GM15510 (cell line): ENCODE results near the gene LSAMP.

Experiments used
- POLR2A ChIP-seq: IDR thresholded peaks from 3 replicates; pipeline ENCODE4 v1.6.1; 2011; ENCODE audit warnings: borderline replicate concordance; ENCODE audit not compliant: insufficient read length; ENCODE audit errors: extremely low read depth

The LSAMP gene

DNA sequence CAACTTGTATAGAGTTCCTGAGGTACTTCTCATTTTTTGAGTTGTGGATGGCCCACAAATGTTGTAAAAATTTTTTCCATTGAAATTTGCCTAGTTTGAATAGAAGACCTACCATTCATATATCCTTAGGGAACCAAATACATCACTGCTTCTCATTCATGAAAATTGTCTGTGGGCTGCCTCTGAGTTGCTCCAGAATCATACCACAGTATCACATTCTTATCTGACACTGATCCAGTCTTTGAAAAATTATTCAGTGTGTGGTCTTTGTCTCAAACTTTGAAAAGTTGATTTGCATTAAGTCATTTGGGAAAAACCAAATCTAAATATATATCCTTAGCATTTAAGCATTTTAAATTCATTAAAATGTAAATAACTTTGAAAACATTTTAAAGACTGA lies 321.1 kb downstream of the LSAMP start:
- TF ChIP-seq POLR2A, result no peak

DNA sequence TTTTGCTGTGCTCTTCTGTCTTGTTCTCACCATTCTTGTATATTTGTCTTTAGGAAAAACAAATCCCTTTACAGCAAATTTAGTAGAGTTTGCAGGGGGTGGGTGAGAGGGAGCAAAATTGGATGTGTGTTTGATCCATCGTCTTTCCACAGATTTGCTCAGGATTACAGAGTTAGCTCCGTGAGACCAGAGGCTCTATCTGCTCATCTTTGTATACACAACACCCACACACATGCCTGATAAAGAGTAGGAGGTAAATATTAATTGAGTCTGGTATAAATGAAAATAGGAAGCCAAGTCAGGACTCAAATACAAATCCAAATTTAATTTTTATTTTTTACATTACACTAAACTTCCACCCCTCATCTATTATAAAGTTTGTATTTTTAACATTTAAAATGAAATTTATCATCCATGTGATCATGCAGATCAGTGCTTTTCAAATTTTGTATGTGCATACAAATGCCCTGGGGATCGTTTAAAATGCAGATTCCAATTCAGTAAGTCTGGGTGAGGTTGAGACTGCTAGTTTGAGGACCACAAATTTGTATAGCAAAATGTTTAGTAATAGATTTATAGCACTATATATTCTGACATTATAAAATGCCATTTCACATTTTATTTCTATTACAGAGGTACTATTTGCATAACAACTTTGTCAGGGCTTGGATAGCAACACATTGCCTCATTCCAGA lies 326.7 kb downstream of the LSAMP start:
- no peak for TF ChIP-seq POLR2A

GRCh38 chr3:116114586-116114985 lies 330.7 kb downstream of the LSAMP start:
- TF ChIP-seq POLR2A, result no peak

- TF ChIP-seq POLR2A, result no peak
Observed at GRCh38 chr3:116112696-116113095, 332.6 kb downstream of the LSAMP start.

DNA sequence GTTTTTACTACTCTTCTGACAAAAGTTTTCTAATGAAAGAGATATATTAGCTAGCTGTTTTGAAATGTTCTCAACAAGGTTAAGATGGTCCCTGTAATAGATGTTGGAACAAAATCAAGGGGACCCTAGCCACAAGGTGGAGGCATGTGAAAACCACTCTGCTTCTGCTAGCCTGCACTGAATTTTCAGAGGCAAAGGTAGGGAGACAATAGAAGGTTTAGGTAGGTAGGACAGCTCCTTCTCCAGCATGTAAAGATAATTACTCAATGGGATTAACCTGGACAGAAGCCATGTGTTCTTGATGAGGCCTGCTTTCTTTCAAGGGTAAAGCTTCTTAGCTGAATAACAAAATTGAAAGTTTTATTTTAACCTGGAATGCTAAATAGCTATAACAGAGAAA lies 333.5 kb downstream of the LSAMP start:
- TF ChIP-seq POLR2A, result no peak

DNA sequence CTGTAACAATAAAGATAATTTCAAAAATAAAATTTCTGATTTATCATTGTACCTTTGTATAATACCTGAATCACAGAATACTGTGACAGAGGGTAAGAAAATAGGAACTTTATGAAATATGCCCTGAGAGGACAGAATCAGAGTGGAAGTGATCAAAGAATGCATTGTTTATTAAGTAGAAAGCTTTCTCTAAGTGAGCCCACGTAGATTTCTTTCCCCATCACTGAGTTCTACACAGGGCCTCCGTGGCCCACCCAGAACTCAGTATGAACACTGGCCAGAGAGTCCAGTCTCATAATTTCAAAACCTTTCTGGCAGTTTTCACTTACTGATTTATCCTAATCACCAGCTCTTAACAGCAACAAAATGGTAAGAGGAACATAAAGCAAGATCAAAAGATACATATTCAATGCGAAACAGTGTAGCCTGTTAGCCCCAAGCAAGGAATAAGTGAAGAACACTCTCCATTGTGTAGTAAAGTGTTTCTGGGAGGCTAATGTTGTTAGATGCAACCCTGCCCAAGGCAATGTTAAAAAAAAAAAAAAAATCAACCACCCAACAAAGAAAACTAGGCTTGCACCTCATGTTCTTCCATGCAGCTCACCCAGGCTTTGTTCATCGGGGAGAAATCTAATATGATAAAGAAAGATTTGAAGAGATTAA lies 341.3 kb downstream of the LSAMP start:
- no peak for TF ChIP-seq POLR2A

DNA sequence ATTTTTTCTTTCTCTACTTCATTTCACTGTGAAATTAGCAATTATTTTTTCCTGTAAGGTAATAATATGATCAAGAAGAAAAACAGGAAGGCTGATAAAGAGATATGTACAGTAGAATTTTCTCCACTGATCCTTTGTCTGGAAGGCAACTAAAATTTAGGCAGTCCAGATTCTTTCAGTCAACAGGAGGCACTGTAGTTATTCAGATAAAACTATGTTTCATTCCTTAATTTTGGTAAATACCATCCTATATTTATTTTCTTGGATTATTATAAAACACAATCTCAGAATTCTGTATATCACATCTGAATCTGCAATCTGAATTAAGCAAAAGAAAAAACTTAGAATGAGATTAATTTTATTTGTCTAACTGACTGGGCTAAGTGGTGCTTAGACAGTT lies 343.2 kb downstream of the LSAMP start:
- no peak for TF ChIP-seq POLR2A

GRCh38 chr3:116097226-116097625 lies 348.1 kb downstream of the LSAMP start:
- no peak for TF ChIP-seq POLR2A

- TF ChIP-seq POLR2A, result no peak
Observed at GRCh38 chr3:116096631-116097030, 348.7 kb downstream of the LSAMP start.

GRCh38 chr3:116093374-116093773 lies 351.9 kb downstream of the LSAMP start:
- no peak for TF ChIP-seq POLR2A

DNA sequence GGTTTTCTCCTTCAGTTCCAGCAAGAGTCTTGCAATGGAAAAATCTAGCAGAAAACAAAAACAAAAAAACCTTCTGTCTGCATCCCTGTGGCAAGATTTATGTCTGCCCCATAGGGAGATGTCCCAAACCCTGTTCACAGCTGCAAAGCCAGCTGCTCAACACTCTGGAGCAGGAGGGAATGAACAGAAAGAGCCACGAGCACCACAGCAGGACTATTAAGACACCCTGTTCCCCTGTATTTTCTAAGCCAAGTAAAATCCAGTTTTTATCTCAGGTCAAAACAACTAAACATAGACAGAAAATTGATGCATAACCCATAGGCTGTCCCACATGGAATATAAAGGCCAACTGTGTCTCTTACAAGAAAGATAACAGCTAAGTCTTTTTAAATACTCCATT lies 357.9 kb downstream of the LSAMP start:
- no peak for TF ChIP-seq POLR2A

GRCh38 chr3:116084999-116085791 lies 360.1 kb downstream of the LSAMP start:
- no peak for TF ChIP-seq POLR2A

DNA sequence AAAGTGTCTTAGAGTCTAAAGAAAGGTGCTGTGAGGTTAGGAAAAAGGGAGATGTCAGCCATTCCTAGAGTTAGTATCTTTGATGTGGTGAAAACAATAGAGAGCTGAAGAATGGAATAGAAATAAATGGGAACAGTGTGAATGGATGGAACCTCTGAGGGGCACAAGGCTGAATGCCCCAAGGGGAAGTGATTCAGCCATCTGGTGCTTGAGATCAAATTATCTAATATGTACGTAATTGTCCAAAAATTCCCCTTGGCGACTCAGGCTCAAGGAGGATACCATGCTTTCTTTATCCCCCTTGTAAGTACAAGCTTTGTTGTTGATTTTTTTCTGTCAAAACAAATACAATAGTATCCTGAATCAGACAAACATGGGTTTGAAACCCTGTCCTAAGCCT lies 361.6 kb downstream of the LSAMP start:
- TF ChIP-seq POLR2A, result no peak

DNA sequence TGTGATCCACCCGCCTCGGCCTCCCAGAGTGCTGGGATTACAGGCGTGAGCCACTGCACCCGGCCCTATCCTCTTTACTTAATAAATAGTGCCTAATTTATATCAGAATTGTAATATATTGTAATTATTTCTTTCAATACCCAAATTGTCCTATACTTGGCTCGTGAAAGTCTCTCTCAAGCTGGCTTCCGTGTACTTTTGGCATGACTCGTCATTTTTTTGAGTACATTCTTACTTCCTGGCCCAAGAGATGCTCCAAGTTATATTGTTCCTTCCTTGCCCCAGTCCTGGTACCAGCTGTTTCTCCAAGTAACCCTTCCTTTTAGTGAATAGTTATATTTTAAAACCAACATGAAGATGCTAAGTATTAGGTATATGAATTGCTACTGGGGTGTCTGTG lies 366.7 kb downstream of the LSAMP start:
- no peak for TF ChIP-seq POLR2A

- TF ChIP-seq POLR2A, result no peak
Observed at GRCh38 chr3:116077557-116077956, 367.7 kb downstream of the LSAMP start.
